GM23338 (cell line): ENCODE measurements around the gene SPATA13. TPM values are rescaled to one million over a fixed set of nuclear protein-coding genes. Genes with fewer than 3 reads are reported as not detected.

ENCODE experiments used
- ATAC-seq: fragments of 200-7000 bp; cut with Tn5 transposase; 3 replicates; pipeline ENCODE4 v1.9.1; 2020
- DNase-seq: peaks from one replicate; pipeline ENCODE4 v3.0.0-alpha.2; 2015; ENCODE audit warnings: low spot score
- H2AFZ ChIP-seq: fragments of 200-600 bp; sonication (generic); 2 replicates; pipeline ENCODE4 v1.8.0; 2016; ENCODE audit warnings: antibody characterized with exemption, mild to moderate bottlenecking, moderate library complexity
- H3F3A ChIP-seq: fragments of 200-600 bp; sonication (generic); replicated peaks from 2 replicates; pipeline ENCODE4 v1.8.0; 2017; ENCODE audit warnings: antibody characterized with exemption, mixed run types, low read depth
- H3K27ac ChIP-seq: fragments of 200-600 bp; sonication (generic); 2 replicates; pipeline ENCODE4 v1.6.1; 2016; ENCODE audit warnings: low read depth
- H3K27me3 ChIP-seq: fragments of 200-600 bp; sonication (generic); 2 replicates; pipeline ENCODE4 v1.8.0; 2016; ENCODE audit warnings: mild to moderate bottlenecking, mixed run types, moderate library complexity; ENCODE audit not compliant: insufficient read depth
- H3K36me3 ChIP-seq: fragments of 200-600 bp; sonication (generic); 2 replicates; pipeline ENCODE4 v1.8.0; 2016; ENCODE audit warnings: mild to moderate bottlenecking; ENCODE audit not compliant: insufficient read depth
- H3K4me1 ChIP-seq: fragments of 200-600 bp; sonication (generic); 2 replicates; pipeline ENCODE4 v1.8.0; 2016; ENCODE audit warnings: mild to moderate bottlenecking, moderate library complexity; ENCODE audit not compliant: insufficient read depth
- H3K4me2 ChIP-seq: fragments of 200-600 bp; sonication (generic); 2 replicates; pipeline ENCODE4 v1.7.1; 2017; ENCODE audit warnings: mixed run types
- H3K4me3 ChIP-seq: fragments of 200-600 bp; sonication (generic); 2 replicates; pipeline ENCODE4 v1.6.1; 2016; ENCODE audit warnings: mixed run types
- H3K79me2 ChIP-seq: fragments of 200-600 bp; sonication (generic); replicated peaks from 2 replicates; pipeline ENCODE4 v1.8.0; 2017; ENCODE audit warnings: mild to moderate bottlenecking; ENCODE audit not compliant: insufficient read depth
- H3K9me2 ChIP-seq: fragments of 200-600 bp; sonication (generic); 2 replicates; pipeline ENCODE4 v1.8.0; 2017; ENCODE audit not compliant: insufficient read depth
- H4K20me1 ChIP-seq: fragments of 200-600 bp; sonication (generic); replicated peaks from 2 replicates; pipeline ENCODE4 v1.8.0; 2017; ENCODE audit warnings: mild to moderate bottlenecking; ENCODE audit not compliant: insufficient read depth
- H3K27ac Mint-ChIP-seq: 2 replicates; pipeline ENCODE4 v1.8.0; 2020; ENCODE audit warnings: inconsistent platforms, mild to moderate bottlenecking, moderate library complexity, mixed read lengths
- H3K27me3 Mint-ChIP-seq: 3 replicates; pipeline ENCODE4 v1.8.0; 2022; ENCODE audit warnings: low read depth, mild to moderate bottlenecking, moderate library complexity, mixed read lengths, inconsistent platforms; ENCODE audit not compliant: insufficient read depth, poor library complexity
- H3K36me3 Mint-ChIP-seq: 3 replicates; pipeline ENCODE4 v1.8.0; 2021; ENCODE audit warnings: low read depth, mild to moderate bottlenecking, inconsistent platforms, moderate library complexity, mixed read lengths
- H3K4me1 Mint-ChIP-seq: 3 replicates; pipeline ENCODE4 v1.8.0; 2020; ENCODE audit warnings: mild to moderate bottlenecking, inconsistent platforms, mixed read lengths
- H3K4me3 Mint-ChIP-seq: 3 replicates; pipeline ENCODE4 v1.8.0; 2021; ENCODE audit warnings: moderate library complexity, mild to moderate bottlenecking, inconsistent platforms, mixed read lengths
- H3K9me3 Mint-ChIP-seq: 3 replicates; pipeline ENCODE4 v1.8.0; 2020; ENCODE audit warnings: moderate library complexity, mild to moderate bottlenecking, inconsistent platforms, mixed read lengths
- CREB1 ChIP-seq: fragments of 250-450 bp; sonication (Bioruptor Pico); IDR thresholded peaks from 2 replicates; pipeline ENCODE4 v1.5.0; 2020; ENCODE audit warnings: low read depth, mild to moderate bottlenecking, moderate library complexity
- EZH2 ChIP-seq: fragments of 200-600 bp; sonication (generic); IDR thresholded peaks from one replicate; pipeline ENCODE4 v1.8.0; 2017; ENCODE audit warnings: antibody characterized with exemption, mild to moderate bottlenecking, low read depth; ENCODE audit not compliant: unreplicated experiment
- EZH2phosphoT487 ChIP-seq: fragments of 200-600 bp; sonication (generic); IDR thresholded peaks from one replicate; pipeline ENCODE4 v1.8.1; 2018; ENCODE audit warnings: antibody characterized with exemption; ENCODE audit not compliant: unreplicated experiment
- JUNB ChIP-seq: IDR thresholded peaks from one replicate; pipeline ENCODE4 v1.6.1; 2016; ENCODE audit warnings: antibody characterized with exemption; ENCODE audit not compliant: unreplicated experiment
- NANOG ChIP-seq: IDR thresholded peaks from 2 replicates; pipeline ENCODE4 v1.6.1; 2016; ENCODE audit warnings: antibody characterized with exemption, borderline replicate concordance
- POLR2AphosphoS5 ChIP-seq: IDR thresholded peaks from 2 replicates; pipeline ENCODE4 v1.6.1; 2016; ENCODE audit warnings: antibody characterized with exemption, low read depth
- STAT1 ChIP-seq: IDR thresholded peaks from one replicate; pipeline ENCODE4 v1.6.1; 2016; ENCODE audit warnings: antibody characterized with exemption; ENCODE audit not compliant: unreplicated experiment
- ZNF114 ChIP-seq: fragments of 250-450 bp; sonication (Bioruptor Pico); IDR thresholded peaks from 2 replicates; pipeline ENCODE4 v1.5.0; 2020; ENCODE audit warnings: mild to moderate bottlenecking, moderate library complexity
- ZNF331 ChIP-seq: fragments of 250-450 bp; sonication (Bioruptor Pico); IDR thresholded peaks from 2 replicates; pipeline ENCODE4 v1.5.0; 2020; ENCODE audit warnings: low read depth, mild to moderate bottlenecking, moderate library complexity
- polyA plus RNA-seq: library from polyadenylated mRNA; unstranded; fragments of >200 nt; fragmentation: Nextera tagmentation; extraction: Ambion mirVana; gene quantifications from 2 replicates; pipeline ENCODE4 v1.2.1, GENCODE V29; 2016
- total RNA-seq: library from RNA; depleted of rRNA; stranded (reverse); fragments of >200 nt; shearing (Covaris generic); gene quantifications from 2 replicates; pipeline ENCODE4 v1.2.3, GENCODE V29; 2014
- TF ChIP-seq, protein P1 (sequence below): IDR thresholded peaks from 2 replicates; pipeline ENCODE4 v1.6.1; 2016; ENCODE audit warnings: antibody characterized with exemption
- TF ChIP-seq, protein P2 (sequence below), 2 experiments: fragments of 200-600 bp in 1 of 2; sonication (generic) in 1 of 2; conservative IDR thresholded peaks; 2 replicates each; pipeline versions ENCODE4 v1.5.1 to v1.6.1; 2016 to 2017; ENCODE audit warnings: antibody characterized with exemption in 2 of 2, low read depth in 2 of 2, mild to moderate bottlenecking in 2 of 2, moderate library complexity in 1 of 2
- TF ChIP-seq, protein P3 (sequence below): IDR thresholded peaks from one replicate; pipeline ENCODE4 v1.6.1; 2018; ENCODE audit warnings: antibody characterized with exemption; ENCODE audit not compliant: unreplicated experiment
- TF ChIP-seq, protein P4 (sequence below): fragments of 250-450 bp; sonication (Bioruptor Pico); IDR thresholded peaks from 2 replicates; pipeline ENCODE4 v1.5.0; 2020; ENCODE audit warnings: mild to moderate bottlenecking, moderate library complexity

SPATA13 gene
- total and polyA plus RNA-seq, 2 experiments from 2014 or later = 11.9 to 45.7 TPM

DNA sequence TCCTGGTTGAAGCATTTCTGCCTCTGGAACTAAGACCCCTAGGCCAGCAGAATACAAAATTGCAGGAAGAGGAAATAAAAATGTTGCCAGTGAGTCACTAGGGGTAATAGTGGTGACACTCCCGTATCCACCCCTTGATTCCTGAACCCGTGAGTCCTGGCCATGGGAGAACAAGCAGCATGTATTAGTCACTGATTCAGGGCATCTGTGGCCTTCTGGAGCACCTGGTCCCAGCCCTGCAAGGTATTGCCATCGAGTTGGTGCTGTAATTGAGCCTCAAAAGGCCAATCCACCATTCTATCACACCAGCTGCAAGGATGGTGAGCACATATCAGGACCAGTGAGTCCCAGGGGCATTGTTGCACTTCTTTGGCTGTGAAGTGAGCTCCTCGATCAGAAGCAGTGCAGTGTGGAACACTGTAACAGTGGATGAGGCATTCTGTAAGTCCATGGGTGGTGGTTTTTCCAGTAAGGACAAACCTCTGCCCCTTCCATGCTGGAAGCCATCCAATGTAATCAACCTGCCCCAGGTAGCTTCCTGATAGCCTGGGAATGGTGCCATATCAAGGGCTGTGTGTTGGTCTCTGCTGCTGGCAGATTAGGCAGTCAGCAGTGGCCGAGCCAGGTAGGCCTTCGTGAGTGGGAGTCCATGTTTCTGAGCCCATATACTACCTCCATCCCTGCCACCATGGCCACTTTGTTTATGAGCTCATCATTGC is 188.4 kb downstream of the SPATA13 start:
- H3K27me3 Mint-ChIP-seq = peaks cover 3% of the 10 kb centered on the region

More for the DNA sequence above, 188.4 kb downstream of the SPATA13 start:
- H3K36me3 ChIP-seq = no peaks in the 10 kb centered on the region
- H3K4me1 ChIP-seq = no peaks in the 10 kb centered on the region
- TF ChIP-seq ZNF114 = no peak
- TF ChIP-seq, protein P1, sequence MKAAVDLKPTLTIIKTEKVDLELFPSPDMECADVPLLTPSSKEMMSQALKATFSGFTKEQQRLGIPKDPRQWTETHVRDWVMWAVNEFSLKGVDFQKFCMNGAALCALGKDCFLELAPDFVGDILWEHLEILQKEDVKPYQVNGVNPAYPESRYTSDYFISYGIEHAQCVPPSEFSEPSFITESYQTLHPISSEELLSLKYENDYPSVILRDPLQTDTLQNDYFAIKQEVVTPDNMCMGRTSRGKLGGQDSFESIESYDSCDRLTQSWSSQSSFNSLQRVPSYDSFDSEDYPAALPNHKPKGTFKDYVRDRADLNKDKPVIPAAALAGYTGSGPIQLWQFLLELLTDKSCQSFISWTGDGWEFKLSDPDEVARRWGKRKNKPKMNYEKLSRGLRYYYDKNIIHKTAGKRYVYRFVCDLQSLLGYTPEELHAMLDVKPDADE = no peak
- TF ChIP-seq EZH2phosphoT487 = no peak
- TF ChIP-seq CREB1 = no peak
- TF ChIP-seq, protein P2, sequence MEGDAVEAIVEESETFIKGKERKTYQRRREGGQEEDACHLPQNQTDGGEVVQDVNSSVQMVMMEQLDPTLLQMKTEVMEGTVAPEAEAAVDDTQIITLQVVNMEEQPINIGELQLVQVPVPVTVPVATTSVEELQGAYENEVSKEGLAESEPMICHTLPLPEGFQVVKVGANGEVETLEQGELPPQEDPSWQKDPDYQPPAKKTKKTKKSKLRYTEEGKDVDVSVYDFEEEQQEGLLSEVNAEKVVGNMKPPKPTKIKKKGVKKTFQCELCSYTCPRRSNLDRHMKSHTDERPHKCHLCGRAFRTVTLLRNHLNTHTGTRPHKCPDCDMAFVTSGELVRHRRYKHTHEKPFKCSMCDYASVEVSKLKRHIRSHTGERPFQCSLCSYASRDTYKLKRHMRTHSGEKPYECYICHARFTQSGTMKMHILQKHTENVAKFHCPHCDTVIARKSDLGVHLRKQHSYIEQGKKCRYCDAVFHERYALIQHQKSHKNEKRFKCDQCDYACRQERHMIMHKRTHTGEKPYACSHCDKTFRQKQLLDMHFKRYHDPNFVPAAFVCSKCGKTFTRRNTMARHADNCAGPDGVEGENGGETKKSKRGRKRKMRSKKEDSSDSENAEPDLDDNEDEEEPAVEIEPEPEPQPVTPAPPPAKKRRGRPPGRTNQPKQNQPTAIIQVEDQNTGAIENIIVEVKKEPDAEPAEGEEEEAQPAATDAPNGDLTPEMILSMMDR (conservative IDR thresholded peaks at IDR 0.05; ENCODE audit: low read depth in 2 of 2) = no peak
- TF ChIP-seq JUNB = no peak
- TF ChIP-seq, protein P3, sequence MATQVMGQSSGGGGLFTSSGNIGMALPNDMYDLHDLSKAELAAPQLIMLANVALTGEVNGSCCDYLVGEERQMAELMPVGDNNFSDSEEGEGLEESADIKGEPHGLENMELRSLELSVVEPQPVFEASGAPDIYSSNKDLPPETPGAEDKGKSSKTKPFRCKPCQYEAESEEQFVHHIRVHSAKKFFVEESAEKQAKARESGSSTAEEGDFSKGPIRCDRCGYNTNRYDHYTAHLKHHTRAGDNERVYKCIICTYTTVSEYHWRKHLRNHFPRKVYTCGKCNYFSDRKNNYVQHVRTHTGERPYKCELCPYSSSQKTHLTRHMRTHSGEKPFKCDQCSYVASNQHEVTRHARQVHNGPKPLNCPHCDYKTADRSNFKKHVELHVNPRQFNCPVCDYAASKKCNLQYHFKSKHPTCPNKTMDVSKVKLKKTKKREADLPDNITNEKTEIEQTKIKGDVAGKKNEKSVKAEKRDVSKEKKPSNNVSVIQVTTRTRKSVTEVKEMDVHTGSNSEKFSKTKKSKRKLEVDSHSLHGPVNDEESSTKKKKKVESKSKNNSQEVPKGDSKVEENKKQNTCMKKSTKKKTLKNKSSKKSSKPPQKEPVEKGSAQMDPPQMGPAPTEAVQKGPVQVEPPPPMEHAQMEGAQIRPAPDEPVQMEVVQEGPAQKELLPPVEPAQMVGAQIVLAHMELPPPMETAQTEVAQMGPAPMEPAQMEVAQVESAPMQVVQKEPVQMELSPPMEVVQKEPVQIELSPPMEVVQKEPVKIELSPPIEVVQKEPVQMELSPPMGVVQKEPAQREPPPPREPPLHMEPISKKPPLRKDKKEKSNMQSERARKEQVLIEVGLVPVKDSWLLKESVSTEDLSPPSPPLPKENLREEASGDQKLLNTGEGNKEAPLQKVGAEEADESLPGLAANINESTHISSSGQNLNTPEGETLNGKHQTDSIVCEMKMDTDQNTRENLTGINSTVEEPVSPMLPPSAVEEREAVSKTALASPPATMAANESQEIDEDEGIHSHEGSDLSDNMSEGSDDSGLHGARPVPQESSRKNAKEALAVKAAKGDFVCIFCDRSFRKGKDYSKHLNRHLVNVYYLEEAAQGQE = no peak
- no peak for TF ChIP-seq ZNF331 (CRISPR knock-in tag)
- no peak for TF ChIP-seq STAT1
- TF ChIP-seq, protein P4, sequence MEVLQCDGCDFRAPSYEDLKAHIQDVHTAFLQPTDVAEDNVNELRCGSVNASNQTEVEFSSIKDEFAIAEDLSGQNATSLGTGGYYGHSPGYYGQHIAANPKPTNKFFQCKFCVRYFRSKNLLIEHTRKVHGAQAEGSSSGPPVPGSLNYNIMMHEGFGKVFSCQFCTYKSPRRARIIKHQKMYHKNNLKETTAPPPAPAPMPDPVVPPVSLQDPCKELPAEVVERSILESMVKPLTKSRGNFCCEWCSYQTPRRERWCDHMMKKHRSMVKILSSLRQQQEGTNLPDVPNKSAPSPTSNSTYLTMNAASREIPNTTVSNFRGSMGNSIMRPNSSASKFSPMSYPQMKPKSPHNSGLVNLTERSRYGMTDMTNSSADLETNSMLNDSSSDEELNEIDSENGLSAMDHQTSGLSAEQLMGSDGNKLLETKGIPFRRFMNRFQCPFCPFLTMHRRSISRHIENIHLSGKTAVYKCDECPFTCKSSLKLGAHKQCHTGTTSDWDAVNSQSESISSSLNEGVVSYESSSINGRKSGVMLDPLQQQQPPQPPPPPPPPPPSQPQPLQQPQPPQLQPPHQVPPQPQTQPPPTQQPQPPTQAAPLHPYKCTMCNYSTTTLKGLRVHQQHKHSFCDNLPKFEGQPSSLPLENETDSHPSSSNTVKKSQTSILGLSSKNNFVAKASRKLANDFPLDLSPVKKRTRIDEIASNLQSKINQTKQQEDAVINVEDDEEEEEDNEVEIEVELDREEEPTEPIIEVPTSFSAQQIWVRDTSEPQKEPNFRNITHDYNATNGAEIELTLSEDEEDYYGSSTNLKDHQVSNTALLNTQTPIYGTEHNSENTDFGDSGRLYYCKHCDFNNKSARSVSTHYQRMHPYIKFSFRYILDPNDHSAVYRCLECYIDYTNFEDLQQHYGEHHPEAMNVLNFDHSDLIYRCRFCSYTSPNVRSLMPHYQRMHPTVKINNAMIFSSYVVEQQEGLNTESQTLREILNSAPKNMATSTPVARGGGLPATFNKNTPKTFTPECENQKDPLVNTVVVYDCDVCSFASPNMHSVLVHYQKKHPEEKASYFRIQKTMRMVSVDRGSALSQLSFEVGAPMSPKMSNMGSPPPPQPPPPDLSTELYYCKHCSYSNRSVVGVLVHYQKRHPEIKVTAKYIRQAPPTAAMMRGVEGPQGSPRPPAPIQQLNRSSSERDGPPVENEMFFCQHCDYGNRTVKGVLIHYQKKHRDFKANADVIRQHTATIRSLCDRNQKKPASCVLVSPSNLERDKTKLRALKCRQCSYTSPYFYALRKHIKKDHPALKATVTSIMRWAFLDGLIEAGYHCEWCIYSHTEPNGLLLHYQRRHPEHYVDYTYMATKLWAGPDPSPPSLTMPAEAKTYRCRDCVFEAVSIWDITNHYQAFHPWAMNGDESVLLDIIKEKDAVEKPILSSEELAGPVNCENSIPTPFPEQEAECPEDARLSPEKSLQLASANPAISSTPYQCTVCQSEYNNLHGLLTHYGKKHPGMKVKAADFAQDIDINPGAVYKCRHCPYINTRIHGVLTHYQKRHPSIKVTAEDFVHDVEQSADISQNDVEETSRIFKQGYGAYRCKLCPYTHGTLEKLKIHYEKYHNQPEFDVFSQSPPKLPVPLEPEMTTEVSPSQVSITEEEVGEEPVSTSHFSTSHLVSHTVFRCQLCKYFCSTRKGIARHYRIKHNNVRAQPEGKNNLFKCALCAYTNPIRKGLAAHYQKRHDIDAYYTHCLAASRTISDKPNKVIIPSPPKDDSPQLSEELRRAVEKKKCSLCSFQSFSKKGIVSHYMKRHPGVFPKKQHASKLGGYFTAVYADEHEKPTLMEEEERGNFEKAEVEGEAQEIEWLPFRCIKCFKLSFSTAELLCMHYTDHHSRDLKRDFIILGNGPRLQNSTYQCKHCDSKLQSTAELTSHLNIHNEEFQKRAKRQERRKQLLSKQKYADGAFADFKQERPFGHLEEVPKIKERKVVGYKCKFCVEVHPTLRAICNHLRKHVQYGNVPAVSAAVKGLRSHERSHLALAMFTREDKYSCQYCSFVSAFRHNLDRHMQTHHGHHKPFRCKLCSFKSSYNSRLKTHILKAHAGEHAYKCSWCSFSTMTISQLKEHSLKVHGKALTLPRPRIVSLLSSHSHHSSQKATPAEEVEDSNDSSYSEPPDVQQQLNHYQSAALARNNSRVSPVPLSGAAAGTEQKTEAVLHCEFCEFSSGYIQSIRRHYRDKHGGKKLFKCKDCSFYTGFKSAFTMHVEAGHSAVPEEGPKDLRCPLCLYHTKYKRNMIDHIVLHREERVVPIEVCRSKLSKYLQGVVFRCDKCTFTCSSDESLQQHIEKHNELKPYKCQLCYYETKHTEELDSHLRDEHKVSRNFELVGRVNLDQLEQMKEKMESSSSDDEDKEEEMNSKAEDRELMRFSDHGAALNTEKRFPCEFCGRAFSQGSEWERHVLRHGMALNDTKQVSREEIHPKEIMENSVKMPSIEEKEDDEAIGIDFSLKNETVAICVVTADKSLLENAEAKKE (CRISPR knock-in tag) = no peak
- no peak for TF ChIP-seq POLR2AphosphoS5
- TF ChIP-seq EZH2 = no peak
- no peak for TF ChIP-seq NANOG
- H3K27me3 ChIP-seq = no peaks in the 10 kb centered on the region
- no peaks in the 10 kb centered on the region for H4K20me1 ChIP-seq
- Mint-ChIP-seq H3K4me3 (no peak overlapping the region), H3K27ac (no peak overlapping the region), H3K9me3 (no peaks in the 10 kb centered on the region), H3K36me3 (no peaks in the 10 kb centered on the region), H3K4me1 (no peaks in the 10 kb centered on the region)
- ATAC-seq (no peak), DNase-seq (no peak)
- no peak overlapping the region for H3K27ac ChIP-seq
- H3F3A ChIP-seq = no peaks in the 10 kb centered on the region
- H2AFZ ChIP-seq = no peak overlapping the region
- no peaks in the 10 kb centered on the region for H3K79me2 ChIP-seq
- no peak overlapping the region for H3K4me2 ChIP-seq
- H3K9me2 ChIP-seq = no peaks in the 10 kb centered on the region
- H3K4me3 ChIP-seq = no peak overlapping the region
